ENCODE results near the gene GLB1L2.

- no peak for TF ChIP-seq GATA3 (IDR thresholded peaks at IDR 0.05; ENCODE audit: low read depth, low read length)
- TF ChIP-seq GATA2 (IDR thresholded peaks at IDR 0.05; ENCODE audit: low read depth, low read length) = no peak
These were observed 66.3 kb downstream of the GLB1L2 start for GRCh38 chr11:134398079-134398444.
